Measurements from ENCODE around the gene CEBPG.

Gene CEBPG

GRCh38 chr19:33343301-33343700 is 30.2 kb upstream of the CEBPG start:
- no peak overlapping the region for H3K27ac ChIP-seq
- no peak overlapping the region for H3K4me2 ChIP-seq
- H3K9ac ChIP-seq: no peak overlapping the region
- H3K4me1 ChIP-seq (ENCODE audit: low read depth, poor library complexity, severe bottlenecking): no peaks in the 10 kb centered on the region
- H2AFZ ChIP-seq (ENCODE audit: low read depth): no peak overlapping the region
- H3K4me3 ChIP-seq (IDR thresholded peaks at IDR 0.05; ENCODE audit: insufficient read depth, low read depth, low read length): no peak overlapping the region
- H4K20me1 ChIP-seq (ENCODE audit: insufficient read depth): no peaks in the 10 kb centered on the region
- H3K79me2 ChIP-seq (ENCODE audit: insufficient read depth, low read depth): no peaks in the 10 kb centered on the region
- no peak for TF ChIP-seq CTCF (conservative IDR thresholded peaks at IDR 0.05; ENCODE audit: low read depth, low read length)
- H3K36me3 ChIP-seq (ENCODE audit: insufficient read depth): no peaks in the 10 kb centered on the region
- no peaks in the 10 kb centered on the region for H3K27me3 ChIP-seq (ENCODE audit: insufficient read depth, low read depth)

GRCh38 chr19:33343859-33344572 is 29.5 kb upstream of the CEBPG start:
- H3K4me2 ChIP-seq: no peak overlapping the region

GRCh38 chr19:33344573-33344925 is 29.0 kb upstream of the CEBPG start:
- Histone ChIP-seq H3K36me3 (ENCODE audit: insufficient read depth) (no peaks in the 10 kb centered on the region), H3K4me1 (ENCODE audit: low read depth, poor library complexity, severe bottlenecking) (no peaks in the 10 kb centered on the region), H2AFZ (ENCODE audit: low read depth) (no peak overlapping the region), H4K20me1 (ENCODE audit: insufficient read depth) (no peaks in the 10 kb centered on the region), H3K79me2 (ENCODE audit: insufficient read depth, low read depth) (no peaks in the 10 kb centered on the region), H3K4me2 (no peak overlapping the region), H3K4me3 (IDR thresholded peaks at IDR 0.05; ENCODE audit: insufficient read depth, low read depth, low read length) (no peak overlapping the region), H3K9ac (no peak overlapping the region), H3K27ac (no peak overlapping the region), H3K27me3 (ENCODE audit: insufficient read depth, low read depth) (no peaks in the 10 kb centered on the region)
- TF ChIP-seq CTCF (conservative IDR thresholded peaks at IDR 0.05; ENCODE audit: low read depth, low read length): no peak

More at GRCh38 chr19:33343859-33344572, 29.5 kb upstream of the CEBPG start:
- no peaks in the 10 kb centered on the region for H3K79me2 ChIP-seq (ENCODE audit: insufficient read depth, low read depth)
- no peak for TF ChIP-seq CTCF (conservative IDR thresholded peaks at IDR 0.05; ENCODE audit: low read depth, low read length)
- no peaks in the 10 kb centered on the region for H3K36me3 ChIP-seq (ENCODE audit: insufficient read depth)
- H3K4me1 ChIP-seq (ENCODE audit: low read depth, poor library complexity, severe bottlenecking): no peaks in the 10 kb centered on the region
- no peaks in the 10 kb centered on the region for H3K27me3 ChIP-seq (ENCODE audit: insufficient read depth, low read depth)
- H3K27ac ChIP-seq: no peak overlapping the region
- H4K20me1 ChIP-seq (ENCODE audit: insufficient read depth): no peaks in the 10 kb centered on the region
- H2AFZ ChIP-seq (ENCODE audit: low read depth): no peak overlapping the region
- no peak overlapping the region for H3K4me3 ChIP-seq (IDR thresholded peaks at IDR 0.05; ENCODE audit: insufficient read depth, low read depth, low read length)
- no peak overlapping the region for H3K9ac ChIP-seq

DNA sequence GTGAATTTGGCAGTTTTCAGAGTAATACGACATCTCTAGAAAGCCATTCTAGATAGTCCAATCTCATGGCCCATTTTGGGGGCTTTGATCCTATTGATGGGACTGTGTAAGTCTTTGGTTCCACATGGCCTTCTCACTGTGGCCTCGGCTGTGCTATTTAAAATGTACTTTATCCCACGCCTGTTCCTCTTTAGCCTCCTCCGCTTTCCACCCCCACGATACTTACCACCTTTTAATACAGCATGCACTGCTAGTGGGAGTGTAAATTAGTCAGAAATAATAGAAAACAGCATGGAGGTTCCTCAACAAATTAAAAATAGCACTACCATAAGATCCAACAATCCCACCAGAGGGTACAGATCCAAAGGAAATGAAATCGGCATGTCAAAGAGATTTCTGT is 28.3 kb upstream of the CEBPG start:
- no peaks in the 10 kb centered on the region for H3K79me2 ChIP-seq (ENCODE audit: insufficient read depth, low read depth)
- TF ChIP-seq CTCF (conservative IDR thresholded peaks at IDR 0.05; ENCODE audit: low read depth, low read length): no peak
- no peak overlapping the region for H3K9ac ChIP-seq
- no peak overlapping the region for H3K27ac ChIP-seq
- H4K20me1 ChIP-seq (ENCODE audit: insufficient read depth): no peaks in the 10 kb centered on the region
- no peaks in the 10 kb centered on the region for H3K4me1 ChIP-seq (ENCODE audit: low read depth, poor library complexity, severe bottlenecking)
- no peak overlapping the region for H2AFZ ChIP-seq (ENCODE audit: low read depth)
- no peak overlapping the region for H3K4me3 ChIP-seq (IDR thresholded peaks at IDR 0.05; ENCODE audit: insufficient read depth, low read depth, low read length)
- no peak overlapping the region for H3K4me2 ChIP-seq
- no peaks in the 10 kb centered on the region for H3K36me3 ChIP-seq (ENCODE audit: insufficient read depth)
- H3K27me3 ChIP-seq (ENCODE audit: insufficient read depth, low read depth): no peaks in the 10 kb centered on the region
